ENCODE data around the gene FXYD3.
"Not testable (repeated sequence)": the region's sequence is repeated elsewhere in the genome, so short reads cannot be mapped to it uniquely, and the experiment has no call there.

FXYD3 gene

GRCh38 chr19:35087393-35087792 lies 28.2 kb upstream of the FXYD3 start:
- no peak for DNase-seq

DNA sequence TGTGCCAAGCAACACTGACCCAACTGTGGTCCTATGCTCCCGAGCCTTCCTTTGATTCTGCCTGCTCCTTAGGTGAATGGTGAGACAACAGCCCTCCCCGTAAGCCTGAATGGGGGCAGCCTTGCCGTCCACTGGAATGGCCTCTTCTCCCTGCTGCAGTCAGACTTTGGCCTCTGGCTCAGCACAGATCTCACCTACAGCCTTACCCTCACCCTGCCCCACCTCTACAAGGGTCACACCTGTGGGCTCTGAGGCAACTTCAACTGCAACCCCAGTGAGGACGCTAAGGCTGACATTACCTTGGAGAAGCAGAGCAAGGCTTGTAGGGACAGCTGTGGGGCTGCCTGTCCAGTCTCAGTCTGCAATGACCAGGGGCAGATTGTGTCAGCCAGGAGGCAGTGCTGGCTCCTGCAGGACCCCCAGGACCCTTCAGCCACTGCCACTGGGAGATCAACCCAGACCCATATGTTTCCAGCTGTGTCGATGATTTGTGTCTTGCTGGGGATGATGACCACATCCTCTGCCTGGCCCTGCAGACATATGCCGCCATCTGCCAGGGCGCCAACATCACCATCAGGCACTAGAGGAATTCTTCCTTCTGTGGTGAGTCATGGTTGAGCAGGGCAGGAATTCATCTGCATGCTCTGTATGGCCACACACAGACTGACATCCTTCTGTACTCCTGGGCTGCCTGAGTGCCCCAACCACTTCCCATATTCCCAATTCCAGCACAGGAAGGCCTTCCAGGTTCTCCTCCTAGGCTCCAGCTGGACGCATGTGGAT lies 27.3 kb upstream of the FXYD3 start:
- DNase-seq: peak; percentile 21

DNA sequence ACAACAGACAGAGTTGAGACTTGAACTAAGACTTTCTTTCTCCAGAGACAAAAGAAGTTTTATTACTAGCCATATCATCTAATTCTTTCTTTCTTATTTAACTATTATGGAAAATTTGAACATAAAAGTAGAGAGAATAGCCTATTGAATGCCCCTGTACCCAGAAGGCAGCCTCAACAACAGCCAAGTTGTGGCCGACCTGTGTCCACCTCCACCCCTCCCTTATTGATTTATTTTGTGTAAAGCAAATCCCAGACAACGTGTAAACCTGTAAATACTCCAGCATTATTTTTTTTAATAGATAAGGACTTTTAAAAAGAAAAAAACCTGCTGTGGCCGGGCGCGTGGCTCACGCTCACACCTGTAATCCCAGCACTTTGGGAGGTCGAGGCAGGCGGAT lies 26.1 kb upstream of the FXYD3 start:
- DNase-seq: no peak

GRCh38 chr19:35090160-35090505 lies 25.5 kb upstream of the FXYD3 start:
- DNase-seq: no peak

DNA sequence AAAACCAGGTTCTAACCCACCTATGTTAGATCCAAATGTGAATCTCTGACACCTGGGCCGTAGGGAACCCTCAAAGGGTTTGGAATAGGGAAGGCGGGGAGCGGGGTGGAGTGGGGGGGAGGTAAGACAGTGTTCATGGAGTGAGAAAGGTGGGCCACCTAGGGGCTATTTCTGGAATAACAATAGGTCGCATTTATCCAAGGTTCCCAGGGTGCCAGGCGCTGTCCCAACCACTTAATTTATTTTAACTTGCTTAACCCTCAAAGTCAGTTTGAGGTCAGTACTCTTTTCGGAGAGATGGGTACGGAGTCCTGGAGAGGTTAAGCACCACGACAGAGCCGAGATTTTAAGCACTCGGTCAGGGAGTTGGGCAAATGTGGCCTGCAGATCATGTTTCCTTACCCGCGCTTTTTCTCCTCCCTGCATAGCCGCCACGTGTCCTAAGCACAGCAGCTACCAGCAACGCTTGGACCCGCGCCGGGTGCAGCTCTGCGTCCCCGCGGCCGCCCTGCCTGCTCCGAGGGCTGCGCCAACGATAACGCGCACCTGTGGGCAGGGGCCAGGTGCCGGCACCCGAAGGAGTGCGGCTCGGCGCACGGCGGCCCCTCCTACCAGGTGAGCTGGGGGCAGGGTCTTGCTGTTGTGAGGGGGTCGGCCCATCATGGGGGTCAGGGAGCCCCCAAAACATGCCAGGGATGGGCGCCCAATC lies 25.0 kb upstream of the FXYD3 start:
- DNase-seq: peak; percentile 43

- no peak for DNase-seq
Measured at GRCh38 chr19:35093430-35093829, 22.2 kb upstream of the FXYD3 start.

DNA sequence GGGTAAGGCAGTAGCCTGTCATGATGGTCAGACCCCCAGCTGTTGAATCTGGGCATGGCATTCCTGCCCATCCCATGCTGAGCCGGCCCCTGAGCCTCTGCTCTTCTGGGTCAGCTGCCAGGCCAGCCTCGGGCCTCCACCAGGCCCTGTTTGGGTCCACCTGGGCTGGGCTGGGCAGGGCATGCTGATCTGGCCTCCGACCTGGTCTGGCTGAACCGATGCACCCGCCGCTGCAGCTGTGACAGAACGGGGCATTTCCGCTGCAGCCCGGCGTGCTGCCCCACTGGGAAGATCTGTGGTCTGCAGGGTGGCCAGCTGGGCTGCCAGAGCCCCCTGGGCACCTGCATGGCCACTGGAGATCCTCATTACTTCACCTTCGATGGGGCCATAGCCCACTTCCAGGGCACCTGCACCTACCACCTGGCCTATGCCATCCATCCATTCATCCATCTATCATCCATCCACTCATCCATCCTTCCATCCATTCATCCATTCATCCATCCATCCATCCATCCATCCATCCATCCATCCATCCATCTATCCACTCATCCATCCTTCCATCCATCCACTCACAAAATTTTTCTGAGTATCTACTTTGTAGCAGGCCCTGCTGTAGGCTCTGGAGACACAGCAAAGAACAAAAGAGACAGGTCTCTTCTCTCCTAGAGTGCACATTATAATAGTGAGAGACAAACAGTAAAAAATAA lies 21.5 kb upstream of the FXYD3 start:
- DNase-seq: no peak

DNA sequence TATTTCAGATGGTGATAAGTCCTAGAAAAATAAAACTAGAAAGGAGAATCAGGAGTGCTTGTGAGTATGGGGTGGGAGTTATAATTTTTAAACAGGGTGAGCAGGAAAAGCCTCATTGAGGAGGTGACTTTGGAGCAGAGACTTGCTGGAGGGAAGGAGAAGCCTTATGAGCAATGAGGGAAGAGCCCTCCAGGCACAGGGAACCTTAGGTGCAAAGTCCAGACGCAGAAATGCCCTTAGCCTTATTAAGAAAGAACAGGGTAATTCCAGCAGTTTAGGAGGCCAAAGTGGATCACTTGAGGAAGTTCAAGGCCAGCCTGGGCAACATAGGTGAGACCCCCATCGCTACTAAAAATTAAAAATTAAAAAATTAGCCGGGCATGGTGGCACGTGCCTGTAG lies 21.0 kb upstream of the FXYD3 start:
- no peak for DNase-seq

DNA sequence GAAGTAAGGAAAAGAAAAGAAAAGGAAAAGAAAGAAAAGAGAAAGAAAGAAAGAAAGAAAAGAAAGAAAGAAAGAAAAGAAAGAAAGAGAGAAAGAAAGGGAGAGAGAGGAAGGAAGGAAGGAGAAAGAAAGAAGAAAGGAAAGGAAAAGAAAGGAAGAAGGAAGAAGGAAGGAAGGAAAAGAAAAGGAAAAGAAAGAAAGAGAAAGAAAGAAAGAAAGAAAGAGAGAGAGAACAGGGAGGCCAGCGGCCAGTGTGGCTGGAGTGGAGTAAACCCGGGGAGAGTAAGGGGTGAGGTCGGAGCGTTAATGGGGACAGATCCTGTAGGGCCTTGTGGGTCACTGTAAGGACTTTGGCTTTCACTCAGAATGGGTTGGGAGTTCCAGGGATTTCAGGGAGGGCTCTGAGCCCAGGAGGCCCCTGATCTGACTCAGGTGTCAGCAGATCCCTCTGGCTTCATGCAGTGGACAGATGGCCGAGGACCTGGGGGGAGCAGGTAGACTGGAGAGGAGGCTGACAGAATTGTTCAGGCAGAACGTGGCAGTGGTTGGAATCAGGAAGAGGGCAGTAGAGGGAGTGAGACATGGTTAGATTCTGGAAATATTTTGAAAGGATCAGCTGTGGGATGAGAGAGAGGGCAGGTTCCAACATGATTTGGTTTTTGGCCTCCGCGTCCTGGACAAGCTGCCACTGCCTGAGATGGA lies 19.8 kb upstream of the FXYD3 start:
- DNase-seq: peak; percentile 10

- DNase-seq: no peak
Measured at GRCh38 chr19:35098413-35099049, 17.1 kb upstream of the FXYD3 start.

GRCh38 chr19:35099155-35099896 lies 16.3 kb upstream of the FXYD3 start:
- no peak for DNase-seq

- no peak for DNase-seq
Measured at GRCh38 chr19:35099897-35100275, 15.7 kb upstream of the FXYD3 start.

- DNase-seq: no peak
Measured at GRCh38 chr19:35100588-35101533, 14.8 kb upstream of the FXYD3 start.

DNA sequence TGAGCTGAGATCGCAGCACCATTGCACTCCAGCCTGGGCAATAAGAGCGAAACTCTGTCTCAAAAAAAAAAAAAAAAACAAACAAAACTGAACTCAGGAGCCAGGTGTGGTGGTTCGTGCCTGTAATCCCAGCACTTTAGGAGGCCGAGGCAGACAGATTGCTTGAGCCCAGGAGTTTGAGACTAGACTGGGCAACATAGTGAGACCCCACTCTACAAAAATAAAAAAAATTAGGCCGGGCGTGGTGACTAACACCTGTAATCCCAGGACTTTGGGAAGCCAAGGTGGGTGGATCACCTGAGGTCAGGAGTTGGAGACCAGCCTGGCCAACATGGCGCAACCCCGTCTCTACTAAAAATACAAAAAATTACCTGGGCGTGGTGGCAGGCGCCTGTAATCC lies 13.7 kb upstream of the FXYD3 start:
- DNase-seq: not testable (repeated sequence)

GRCh38 chr19:35103614-35104013 lies 12.0 kb upstream of the FXYD3 start:
- DNase-seq: not testable (repeated sequence)

DNA sequence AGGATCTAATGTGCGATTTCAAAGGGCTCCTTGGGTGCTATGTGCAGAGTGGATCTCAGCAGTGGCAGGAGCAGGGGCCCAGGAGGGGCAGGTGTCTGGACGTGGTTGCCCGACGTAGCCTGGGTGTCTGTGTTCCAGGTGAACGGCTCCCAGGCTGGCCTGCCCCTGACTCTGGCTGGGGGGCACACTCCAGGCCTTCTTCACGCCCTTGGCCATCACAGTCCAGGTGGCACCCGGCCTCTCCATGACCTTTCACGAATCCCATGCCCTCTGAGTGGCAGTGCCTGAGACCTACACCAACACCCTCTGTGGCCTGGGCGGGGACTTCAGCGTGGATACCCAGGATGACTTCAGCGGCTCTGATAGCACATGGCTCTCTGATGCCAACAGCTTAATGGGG lies 11.3 kb upstream of the FXYD3 start:
- no peak for DNase-seq

GRCh38 chr19:35105047-35105410 lies 10.6 kb upstream of the FXYD3 start:
- DNase-seq: no peak

GRCh38 chr19:35105411-35106290 lies 10.0 kb upstream of the FXYD3 start:
- DNase-seq: no peak

DNA sequence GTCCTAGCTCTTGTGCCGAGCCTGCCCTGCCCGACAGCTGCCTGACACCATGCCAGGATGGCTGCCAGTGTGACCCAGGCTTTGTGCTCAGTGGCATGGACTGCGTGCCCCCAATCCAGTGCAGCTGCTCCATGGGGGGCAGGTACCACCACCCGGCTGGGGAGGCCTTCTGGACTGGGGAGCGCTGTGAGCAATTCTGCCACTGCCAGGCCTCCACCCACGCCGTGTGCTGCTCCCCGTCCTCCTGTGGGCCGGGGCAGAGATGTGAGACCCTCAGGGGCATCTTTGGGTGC lies 9.4 kb upstream of the FXYD3 start:
- DNase-seq: no peak

- DNase-seq: no peak
Measured at GRCh38 chr19:35106898-35107541, 8.6 kb upstream of the FXYD3 start.

All from NCI-H524 treated with DMSO at 0.1 percent for 48 hours (cell line).